Stimulated activated CD4-positive, alpha-beta T cell treated with anti-CD3 and anti-CD28 coated beads, Interleukin-4, amount 100 ng/mL, for 4 hours (primary cell): ENCODE measurements around the gene ASNS.

Experiments used
- DNase-seq, 2 experiments: peaks; one replicate each; pipeline ENCODE4 v3.0.0-alpha.2; 2020

The ASNS gene

DNA sequence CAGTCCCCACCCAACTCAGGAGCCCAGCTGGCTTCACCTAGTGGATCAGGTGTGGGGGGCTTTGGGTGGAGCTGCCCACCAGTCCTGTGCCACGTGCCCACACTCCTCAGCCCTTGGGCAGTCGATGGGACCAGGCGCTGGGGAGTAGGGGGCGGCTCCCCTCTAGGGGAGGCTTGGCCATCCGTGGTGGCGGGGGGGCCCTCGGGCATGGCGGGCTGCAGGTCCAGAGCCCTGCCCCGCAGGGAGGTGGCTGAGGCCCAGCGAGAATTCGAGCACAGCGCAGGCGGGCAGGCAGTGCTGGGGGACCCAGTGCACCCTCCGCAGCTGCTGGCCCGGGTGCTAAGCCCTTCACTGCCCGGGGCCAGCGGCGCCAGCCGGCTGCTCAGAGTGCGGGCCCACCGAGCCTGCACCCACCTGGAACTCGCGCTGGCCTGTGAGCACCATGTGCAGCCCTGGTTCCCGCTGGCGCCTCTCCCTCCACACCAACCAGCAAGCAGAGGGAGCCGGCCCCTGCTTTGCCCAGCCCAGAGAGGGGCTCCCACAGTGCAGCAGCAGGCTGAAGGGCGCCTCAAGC is 29.3 kb downstream of the ASNS start:
- DNase-seq, result no peak

DNA sequence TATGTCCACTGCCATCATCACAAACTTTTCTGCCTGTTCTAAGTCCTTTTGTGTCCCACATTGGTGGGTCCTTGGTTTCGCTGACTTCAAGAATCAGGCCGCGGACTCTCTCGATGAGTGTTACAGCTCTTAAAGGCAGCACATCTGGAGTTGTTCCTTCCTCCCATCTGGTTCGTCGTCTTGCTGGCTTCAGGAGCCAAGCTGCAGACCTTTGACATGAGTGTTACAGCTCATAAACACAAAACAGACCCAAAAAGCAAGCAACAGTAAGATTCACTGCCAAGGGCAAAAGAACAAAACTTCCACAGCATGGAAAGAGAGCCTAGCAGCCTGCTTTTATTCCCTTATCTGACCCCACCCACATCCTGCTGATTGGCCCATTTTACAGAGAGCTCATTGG is 30.2 kb downstream of the ASNS start:
- no peak for DNase-seq

DNA sequence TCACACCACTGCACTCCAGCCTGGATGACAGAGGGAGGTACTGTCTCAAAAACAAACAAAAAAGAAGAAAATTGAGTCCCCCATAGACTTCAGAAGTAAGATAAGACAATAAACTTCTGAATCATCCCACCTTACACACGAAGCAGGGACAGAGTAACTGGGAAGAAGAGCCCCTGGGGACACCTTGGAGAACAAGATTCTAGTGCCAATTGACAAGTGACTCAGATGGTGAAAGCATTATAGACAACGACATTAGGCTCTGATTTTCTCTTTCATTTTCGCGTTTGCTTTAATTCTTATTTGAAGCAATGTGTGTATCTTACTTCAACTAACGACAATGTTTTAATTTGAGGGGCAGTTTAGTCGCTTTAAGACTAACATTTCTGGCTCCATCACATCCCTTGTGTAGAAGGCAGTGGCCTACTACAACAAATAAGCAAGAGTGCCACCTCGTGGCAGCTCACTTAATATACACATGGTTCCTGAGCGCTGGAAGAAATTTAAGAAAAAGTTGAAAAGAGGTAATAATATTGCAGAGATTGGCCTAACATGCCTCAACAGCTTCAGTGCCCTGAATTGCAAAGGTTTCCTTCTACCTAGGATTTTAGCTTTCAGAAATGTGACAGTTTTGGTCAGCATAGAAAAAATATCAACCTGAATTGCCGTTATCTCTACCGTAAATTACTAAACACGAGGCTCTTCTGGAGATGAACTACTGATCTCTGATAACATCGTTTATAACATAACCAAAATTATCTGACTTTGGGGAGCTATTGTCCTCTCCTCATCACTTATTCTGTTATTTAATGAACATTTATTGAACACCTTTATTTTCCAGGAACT is 36.7 kb downstream of the ASNS start:
- DNase-seq, result peak; percentile 44 to 48

DNA sequence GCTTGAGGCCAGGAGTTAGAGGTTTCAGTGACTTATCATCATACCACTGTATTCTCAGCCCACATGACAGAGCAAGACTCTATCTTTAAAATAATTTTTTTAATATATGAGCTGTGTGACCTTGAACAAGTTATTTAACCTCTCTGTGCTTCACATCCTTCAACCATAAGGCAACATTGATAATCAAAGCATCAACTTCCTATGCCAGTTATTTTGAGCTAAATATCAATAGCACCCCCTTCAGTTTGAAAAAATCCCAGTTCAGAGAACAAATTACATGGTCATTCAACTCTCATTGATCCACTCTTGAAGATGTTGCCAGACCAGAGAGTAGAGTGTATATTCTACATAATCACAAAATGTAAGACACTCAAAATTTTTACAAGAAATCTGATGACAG is 53.0 kb downstream of the ASNS start:
- no peak for DNase-seq

DNA sequence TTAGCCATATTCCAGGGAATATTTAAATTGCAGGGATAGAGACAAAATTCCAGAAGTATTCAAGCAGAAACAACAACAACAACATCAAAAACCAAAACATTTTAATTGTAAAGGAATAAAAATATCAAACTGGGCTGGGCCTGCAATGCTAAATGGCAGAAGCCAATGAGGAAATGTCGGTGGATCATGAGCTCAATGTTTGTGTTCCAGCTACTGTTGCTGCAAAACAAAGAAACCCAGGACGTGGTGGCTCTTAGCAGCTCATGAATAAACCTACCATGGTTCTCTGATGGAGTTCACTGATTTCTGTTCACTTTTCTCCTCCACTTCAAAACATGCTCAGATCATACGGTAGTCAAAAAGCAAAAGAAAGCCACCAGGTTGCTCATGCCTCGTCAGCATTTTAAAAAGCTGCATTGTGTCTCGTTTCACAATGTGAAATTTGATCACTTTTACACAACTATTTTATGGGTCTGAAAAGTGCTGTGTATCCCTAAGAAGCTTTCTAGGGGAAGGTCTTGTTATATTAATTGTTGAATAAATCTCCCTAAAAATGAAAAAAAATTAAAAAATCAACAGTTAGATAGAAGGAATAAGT is 54.0 kb downstream of the ASNS start:
- DNase-seq, result no peak
